ENCODE results near the gene WASF3.

WASF3 gene

GRCh38 chr13:26548205-26548765 lies 9.2 kb upstream of the WASF3 start:
- DNase-seq, result no peak

- no peak for DNase-seq
Observed at GRCh38 chr13:26549713-26550112, 7.8 kb upstream of the WASF3 start.

- DNase-seq, result no peak
Observed at GRCh38 chr13:26551255-26551860, 6.1 kb upstream of the WASF3 start.

- no peak for DNase-seq
Observed at GRCh38 chr13:26555413-26555812, 2.1 kb upstream of the WASF3 start.

GRCh38 chr13:26557051-26557392 lies 461 bp upstream of the WASF3 start:
- no peak for DNase-seq

- no peak for DNase-seq
Observed at GRCh38 chr13:26558074-26558805, 757 bp downstream of the WASF3 start.

- no peak for DNase-seq
Observed at GRCh38 chr13:26558987-26559386, 1.5 kb downstream of the WASF3 start.

GRCh38 chr13:26560456-26560855 lies 3.0 kb downstream of the WASF3 start:
- DNase-seq, result no peak

GRCh38 chr13:26561067-26561466 lies 3.6 kb downstream of the WASF3 start:
- DNase-seq, result no peak

GRCh38 chr13:26561651-26562511 lies 4.4 kb downstream of the WASF3 start:
- no peak for DNase-seq

- DNase-seq, result no peak
Observed at GRCh38 chr13:26562512-26562890, 5.0 kb downstream of the WASF3 start.

GRCh38 chr13:26563713-26564112 lies 6.2 kb downstream of the WASF3 start:
- no peak for DNase-seq

GRCh38 chr13:26568132-26568815 lies 10.8 kb downstream of the WASF3 start:
- no peak for DNase-seq

- DNase-seq, result no peak
Observed at GRCh38 chr13:26571518-26571917, 14.0 kb downstream of the WASF3 start.

GRCh38 chr13:26575244-26575643 lies 17.8 kb downstream of the WASF3 start:
- no peak for DNase-seq

- no peak for DNase-seq
Observed at GRCh38 chr13:26579580-26579979, 22.1 kb downstream of the WASF3 start.

- DNase-seq, result no peak
Observed at GRCh38 chr13:26583662-26584061, 26.2 kb downstream of the WASF3 start.

GRCh38 chr13:26584713-26585112 lies 27.2 kb downstream of the WASF3 start:
- no peak for DNase-seq

- no peak for DNase-seq
Observed at GRCh38 chr13:26585136-26585535, 27.7 kb downstream of the WASF3 start.

GRCh38 chr13:26587251-26587650 lies 29.8 kb downstream of the WASF3 start:
- no peak for DNase-seq

GRCh38 chr13:26589226-26589625 lies 31.7 kb downstream of the WASF3 start:
- DNase-seq, result no peak

- DNase-seq, result no peak
Observed at GRCh38 chr13:26589754-26590153, 32.3 kb downstream of the WASF3 start.

GRCh38 chr13:26590379-26590778 lies 32.9 kb downstream of the WASF3 start:
- no peak for DNase-seq
